A673 (cell line): ENCODE results near the gene FURIN.

ENCODE experiments used
- CTCF ChIP-seq: fragments of 300-800, 200-600 bp; sonication (generic); conservative IDR thresholded peaks from 2 replicates; pipeline ENCODE4 v1.5.1; 2017; ENCODE audit warnings: low read depth, mild to moderate bottlenecking, antibody characterized with exemption, low read length, moderate library complexity, mixed read lengths
- EZH2 ChIP-seq: fragments of 200-600 bp; sonication (generic); IDR thresholded peaks from 2 replicates; pipeline ENCODE4 v1.6.1; 2017; ENCODE audit warnings: borderline replicate concordance, low read depth, mild to moderate bottlenecking, mixed read lengths, antibody characterized with exemption, low read length; ENCODE audit not compliant: poor library complexity, severe bottlenecking

- no peak for TF ChIP-seq CTCF
- no peak for TF ChIP-seq EZH2
These were observed 20.9 kb downstream of the FURIN start for GRCh38 chr15:90889313-90889730.
